GM12878 (cell line): ENCODE measurements around the gene CDH4. TPM values are rescaled to one million over a fixed set of nuclear protein-coding genes. Genes with fewer than 3 reads are reported as not detected.

Source experiments
- ATAC-seq: fragments of 200-7000 bp; cut with Tn5 transposase; 3 replicates; pipeline ENCODE4 v1.9.1; 2020; ENCODE audit warnings: mild to moderate bottlenecking, moderate library complexity
- BruUV-seq: library from RNA; stranded (reverse); fragments of 400-500 nt; replicated peaks from 2 replicates; lab custom pipeline; 2021; lab: Mats Ljungman, UMichigan
- CTCF ChIA-PET: fragments of 300-600 bp; sonication (Branson Sonifier 250); formaldehyde crosslinking; extraction: SDS; loops from one replicate; lab custom pipeline; 2021; ENCODE audit warnings: inconsistent platforms; lab: Yijun Ruan, JAX
- POLR2A ChIA-PET: fragments of 350-600 bp; formaldehyde crosslinking; extraction: SDS; loops from one replicate; lab custom pipeline; 2021; ENCODE audit warnings: inconsistent platforms; lab: Charles Lee
- RAD21 ChIA-PET: fragments of 300-600 bp; sonication (Branson Sonifier 250); formaldehyde crosslinking; loops from one replicate; lab custom pipeline; 2023; ENCODE audit warnings: antibody characterized with exemption; ENCODE audit not compliant: unreplicated experiment; lab: Charles Lee
- SMC1A ChIA-PET: fragments of 300-600 bp; sonication (Branson Sonifier 250); formaldehyde crosslinking; loops from one replicate; lab custom pipeline; 2023; ENCODE audit not compliant: unreplicated experiment, uncharacterized antibody; lab: Charles Lee
- DNase-seq: peaks from one replicate; pipeline ENCODE4 v3.0.0-alpha.2; 2011; ENCODE audit warnings: low read depth, low spot score
- FAIRE-seq: peaks from 3 replicates; lab custom pipeline; 2011; peaks lifted over from hg19 to GRCh38; lab: Jason Lieb, UNC
- H2AFZ ChIP-seq: 2 replicates; pipeline ENCODE4 v1.6.0; 2011; ENCODE audit warnings: low read depth, low read length, control low read depth; ENCODE audit not compliant: control insufficient read depth
- H3K27ac ChIP-seq: 2 replicates; pipeline ENCODE4 v1.5.1; 2011; ENCODE audit warnings: control low read depth; ENCODE audit not compliant: control insufficient read depth, insufficient read depth
- H3K27me3 ChIP-seq, 2 experiments: replicated peaks in 1 of 2; 2 replicates each; pipeline versions ENCODE4 v1.6.0 to v1.6.1; 2011; ENCODE audit warnings: low read length in 1 of 2; ENCODE audit not compliant: control insufficient read depth in 2 of 2, insufficient read depth in 2 of 2
- H3K36me3 ChIP-seq, 2 experiments: 2 replicates each; pipeline ENCODE4 v1.5.1; 2011; ENCODE audit warnings: low read length in 1 of 2; ENCODE audit not compliant: control insufficient read depth in 2 of 2, insufficient read depth in 2 of 2
- H3K4me1 ChIP-seq: 2 replicates; pipeline ENCODE4 v1.6.1; 2011; ENCODE audit warnings: mild to moderate bottlenecking, low read length, moderate library complexity, mixed read lengths; ENCODE audit not compliant: control insufficient read depth, insufficient read depth
- H3K4me2 ChIP-seq: 2 replicates; pipeline ENCODE4 v1.6.0; 2011; ENCODE audit warnings: control low read depth; ENCODE audit not compliant: control insufficient read depth, insufficient read depth
- H3K4me3 ChIP-seq: fragments of 200-600 bp; sonication (generic); 2 replicates; pipeline ENCODE4 v1.5.1; 2016
- H3K79me2 ChIP-seq: 2 replicates; pipeline ENCODE4 v1.6.0; 2011; ENCODE audit warnings: low read length; ENCODE audit not compliant: control insufficient read depth, insufficient read depth
- H3K9ac ChIP-seq: 2 replicates; pipeline ENCODE4 v1.8.0; 2011; ENCODE audit warnings: low read length, control low read depth, mixed read lengths; ENCODE audit not compliant: control insufficient read depth, insufficient read depth
- H3K9me3 ChIP-seq: replicated peaks from 3 replicates; pipeline ENCODE4 v1.5.1; 2011; ENCODE audit warnings: mild to moderate bottlenecking, low read length; ENCODE audit not compliant: control insufficient read depth, insufficient read depth
- H4K20me1 ChIP-seq: 2 replicates; pipeline ENCODE4 v1.6.0; 2011; ENCODE audit not compliant: control insufficient read depth, insufficient read depth
- ASH2L ChIP-seq: fragments of 300-600, 200-600 bp; sonication (generic); IDR thresholded peaks from 2 replicates; pipeline ENCODE4 v1.6.1; 2017; ENCODE audit warnings: low read depth, mild to moderate bottlenecking, borderline replicate concordance
- EZH2 ChIP-seq: IDR thresholded peaks from 2 replicates; pipeline ENCODE4 v1.6.1; 2012; ENCODE audit warnings: low read depth, mild to moderate bottlenecking, control low read depth, inconsistent platforms, low read length, borderline replicate concordance; ENCODE audit not compliant: control insufficient read depth
- HDAC2 ChIP-seq: fragments of 200-600 bp; sonication (generic); IDR thresholded peaks from 2 replicates; pipeline ENCODE4 v1.6.1; 2017
- HDGF ChIP-seq: fragments of 450-650 bp; IDR thresholded peaks from 2 replicates; pipeline ENCODE4 v1.6.1; 2016; ENCODE audit warnings: antibody characterized with exemption
- IKZF1 ChIP-seq: fragments of 450-650 bp; conservative IDR thresholded peaks from 2 replicates; pipeline ENCODE4 v1.6.1; 2017; ENCODE audit warnings: antibody characterized with exemption, mild to moderate bottlenecking
- IRF3 ChIP-seq: fragments of 450-650 bp; IDR thresholded peaks from 2 replicates; pipeline ENCODE4 v1.6.1; 2014; ENCODE audit warnings: mild to moderate bottlenecking
- KDM1A ChIP-seq: fragments of 200-600 bp; sonication (generic); IDR thresholded peaks from 2 replicates; pipeline ENCODE4 v1.6.1; 2016; ENCODE audit warnings: borderline replicate concordance
- MTA2 ChIP-seq: fragments of 450-650 bp; IDR thresholded peaks from 2 replicates; pipeline ENCODE4 v1.6.1; 2016; ENCODE audit warnings: low read depth, mild to moderate bottlenecking, moderate library complexity
- NBN ChIP-seq: fragments of 450-650 bp; IDR thresholded peaks from 2 replicates; pipeline ENCODE4 v1.6.1; 2016
- NR2F1 ChIP-seq: fragments of 450-650 bp; conservative IDR thresholded peaks from 2 replicates; pipeline ENCODE4 v1.6.1; 2017; ENCODE audit warnings: mild to moderate bottlenecking
- SREBF1 ChIP-seq: IDR thresholded peaks from 2 replicates; pipeline ENCODE4 v1.6.1; 2012; ENCODE audit warnings: mild to moderate bottlenecking, low read length
- SRF ChIP-seq, 2 experiments: IDR thresholded peaks; 2 replicates each; pipeline ENCODE4 v1.6.1; 2011; ENCODE audit warnings: low read depth in 2 of 2, low read length in 2 of 2, mild to moderate bottlenecking in 1 of 2, moderate library complexity in 1 of 2
- TCF3 ChIP-seq: IDR thresholded peaks from 2 replicates; pipeline ENCODE4 v1.6.1; 2012; ENCODE audit warnings: low read depth, mild to moderate bottlenecking, low read length, borderline replicate concordance; ENCODE audit not compliant: insufficient read depth
- WRNIP1 ChIP-seq: IDR thresholded peaks from 2 replicates; pipeline ENCODE4 v1.6.1; 2011; ENCODE audit warnings: low read depth, low read length, improper control_type of control experiment, borderline replicate concordance
- WGBS: methylation state at CpG from one replicate; pipeline ENCODE4 v1.1.6; 2016; ENCODE audit warnings: low lambda C conversion rate; ENCODE audit not compliant: insufficient replicate concordance, insufficient coverage; ENCODE audit errors: missing lambda C conversion rate; 5-methylcytosine and 5-hydroxymethylcytosine counted together
- in situ Hi-C: fragments of 300-500 bp; cut with MboI; formaldehyde crosslinking; loops from 9 replicates; pipeline ENCODE4 v1.14.3; 2018; ENCODE audit warnings: mixed read lengths
- intact Hi-C: fragments of 100-400 bp; cut with micrococcal nuclease; formaldehyde crosslinking; loops from one replicate; pipeline ENCODE4 v1.14.2; 2022; ENCODE audit not compliant: unreplicated experiment
- polyA plus RNA-seq, 11 experiments: library from polyadenylated mRNA; depleted of rRNA in 4 of 11; unstranded in 6 of 11; stranded (reverse) in 5 of 11; fragments of >200 nt; fragmentation: Nextera tagmentation in 4 of 11; fragmentation: Illumina TruSeq in 1 of 11; extraction: Ambion mirVana in 4 of 11; extraction: Trizol in 1 of 11; gene quantifications; 1 replicate in 1 of 11; 2 replicates in 10 of 11; pipeline versions ENCODE4 v1.2.1 to v1.2.3, GENCODE V29; 2011 to 2016; ENCODE audit warnings: inconsistent platforms in 2 of 11, missing spikeins in 2 of 11, low read depth in 1 of 11
- total RNA-seq, 4 experiments: library from RNA; depleted of rRNA in 3 of 4; stranded (reverse); fragments of >200 nt in 3 of 4; fragmentation: Illumina TruSeq in 1 of 4; extraction: Trizol in 1 of 4; gene quantifications; 2 replicates each; pipeline versions ENCODE4 v1.2.1 to v1.2.3, GENCODE V29; 2013 to 2021
- TF ChIP-seq, protein P1 (sequence below): fragments of 450-650 bp; IDR thresholded peaks from 2 replicates; pipeline ENCODE4 v1.6.1; 2017; ENCODE audit warnings: mild to moderate bottlenecking, moderate library complexity

Gene CDH4
- total and polyA plus RNA-seq, 10 of the 15 experiments (the other 5 are each of a cell fraction or from before 2014, with no cell fraction given): not detected

DNA sequence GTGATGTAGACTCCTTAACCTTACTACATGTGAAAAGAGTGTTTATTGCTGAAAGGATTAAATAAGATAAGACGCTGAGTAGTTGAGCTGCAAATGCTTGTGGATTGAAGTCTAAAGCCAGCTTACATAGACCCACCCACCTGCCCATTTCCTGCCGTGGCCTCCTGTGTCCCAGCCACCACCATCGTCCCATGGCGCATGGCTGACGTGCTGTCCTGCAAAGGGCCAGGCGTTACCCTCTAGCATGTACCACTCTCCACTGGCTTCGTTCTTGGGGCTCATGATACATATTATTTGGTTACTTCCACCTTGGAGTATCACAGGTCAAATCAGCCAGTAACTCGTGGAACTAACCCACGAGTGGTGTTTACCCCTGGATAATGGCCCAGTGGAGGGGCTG, 181.8 kb downstream of the CDH4 start:
- in situ Hi-C loops (loop anchor here (25.0 kb wide), 1 partner anchor 447 kb away; no protein-coding TSS in a partner anchor), intact Hi-C loops (no loop called here)
- Histone ChIP-seq H4K20me1 (no peaks in the 10 kb centered on the region), H3K36me3 (no peaks in the 10 kb centered on the region), H3K4me1 (no peaks in the 10 kb centered on the region), H2AFZ (no peak overlapping the region), H3K27ac (no peak overlapping the region), H3K4me3 (no peak overlapping the region), H3K9ac (no peak overlapping the region), H3K9me3 (no peaks in the 10 kb centered on the region; the same call in 2 of the 3 replicates), H3K79me2 (no peaks in the 10 kb centered on the region), H3K4me2 (no peak overlapping the region), H3K27me3 (no peaks in the 10 kb centered on the region)
- POLR2A ChIA-PET: no interaction called here
- ATAC-seq (no peak), FAIRE-seq (no peak), DNase-seq (no peak)
- RAD21 ChIA-PET: no interaction called here
- no TSS peak for BruUV-seq
- CTCF ChIA-PET: no interaction called here
- TF ChIP-seq NR2F1 (no peak), NBN (no peak), EZH2 (no peak), HDGF (no peak), IRF3 (no peak)
- SMC1A ChIA-PET: no interaction called here
- WGBS: 57% methylated on average over 9 of the region's 9 CpGs

- H3K9ac ChIP-seq: no peak overlapping the region
- no peak overlapping the region for H2AFZ ChIP-seq
- H3K4me3 ChIP-seq: no peak overlapping the region
- ChIA-PET POLR2A (no interaction called here), SMC1A (no interaction called here), RAD21 (no interaction called here), CTCF (no interaction called here)
- H3K79me2 ChIP-seq: no peaks in the 10 kb centered on the region
- H3K36me3 ChIP-seq: no peaks in the 10 kb centered on the region
- H3K4me2 ChIP-seq: no peak overlapping the region
- FAIRE-seq: no peak
- H3K27me3 ChIP-seq: no peaks in the 10 kb centered on the region
- intact Hi-C loops: no loop called here
- DNase-seq: no peak
- BruUV-seq: no TSS peak
- no peaks in the 10 kb centered on the region for H4K20me1 ChIP-seq
- H3K4me1 ChIP-seq: no peaks in the 10 kb centered on the region
- no peaks in the 10 kb centered on the region; the same call in 2 of the 3 replicates for H3K9me3 ChIP-seq
- in situ Hi-C loops: loop anchor here (25.0 kb wide), 1 partner anchor 447 kb away; no protein-coding TSS in a partner anchor
- H3K27ac ChIP-seq: no peak overlapping the region
- 57% methylated on average over 18 of the region's 18 CpGs for WGBS
- ATAC-seq: no peak
- TF ChIP-seq SRF (IDR thresholded peaks at IDR 0.05; ENCODE audit: low read depth in 2 of 2, low read length in 2 of 2): no peak
- no peak for TF ChIP-seq MTA2
- no peak for TF ChIP-seq WRNIP1
- TF ChIP-seq IKZF1: no peak
- TF ChIP-seq ASH2L: no peak
- no peak for TF ChIP-seq TCF3
- TF ChIP-seq HDAC2: no peak
- TF ChIP-seq, protein P1, sequence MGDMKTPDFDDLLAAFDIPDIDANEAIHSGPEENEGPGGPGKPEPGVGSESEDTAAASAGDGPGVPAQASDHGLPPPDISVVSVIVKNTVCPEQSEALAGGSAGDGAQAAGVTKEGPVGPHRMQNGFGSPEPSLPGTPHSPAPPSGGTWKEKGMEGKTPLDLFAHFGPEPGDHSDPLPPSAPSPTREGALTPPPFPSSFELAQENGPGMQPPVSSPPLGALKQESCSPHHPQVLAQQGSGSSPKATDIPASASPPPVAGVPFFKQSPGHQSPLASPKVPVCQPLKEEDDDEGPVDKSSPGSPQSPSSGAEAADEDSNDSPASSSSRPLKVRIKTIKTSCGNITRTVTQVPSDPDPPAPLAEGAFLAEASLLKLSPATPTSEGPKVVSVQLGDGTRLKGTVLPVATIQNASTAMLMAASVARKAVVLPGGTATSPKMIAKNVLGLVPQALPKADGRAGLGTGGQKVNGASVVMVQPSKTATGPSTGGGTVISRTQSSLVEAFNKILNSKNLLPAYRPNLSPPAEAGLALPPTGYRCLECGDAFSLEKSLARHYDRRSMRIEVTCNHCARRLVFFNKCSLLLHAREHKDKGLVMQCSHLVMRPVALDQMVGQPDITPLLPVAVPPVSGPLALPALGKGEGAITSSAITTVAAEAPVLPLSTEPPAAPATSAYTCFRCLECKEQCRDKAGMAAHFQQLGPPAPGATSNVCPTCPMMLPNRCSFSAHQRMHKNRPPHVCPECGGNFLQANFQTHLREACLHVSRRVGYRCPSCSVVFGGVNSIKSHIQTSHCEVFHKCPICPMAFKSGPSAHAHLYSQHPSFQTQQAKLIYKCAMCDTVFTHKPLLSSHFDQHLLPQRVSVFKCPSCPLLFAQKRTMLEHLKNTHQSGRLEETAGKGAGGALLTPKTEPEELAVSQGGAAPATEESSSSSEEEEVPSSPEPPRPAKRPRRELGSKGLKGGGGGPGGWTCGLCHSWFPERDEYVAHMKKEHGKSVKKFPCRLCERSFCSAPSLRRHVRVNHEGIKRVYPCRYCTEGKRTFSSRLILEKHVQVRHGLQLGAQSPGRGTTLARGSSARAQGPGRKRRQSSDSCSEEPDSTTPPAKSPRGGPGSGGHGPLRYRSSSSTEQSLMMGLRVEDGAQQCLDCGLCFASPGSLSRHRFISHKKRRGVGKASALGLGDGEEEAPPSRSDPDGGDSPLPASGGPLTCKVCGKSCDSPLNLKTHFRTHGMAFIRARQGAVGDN: no peak
- TF ChIP-seq KDM1A: no peak
- TF ChIP-seq EZH2: no peak
- TF ChIP-seq SREBF1: no peak
Observed at GRCh38 chr20:61434341-61434781, 182.3 kb downstream of the CDH4 start.
